Neural progenitor cell (in vitro differentiated cells): ENCODE results near the gene UGT1A10. TPM values are rescaled to one million over a fixed set of nuclear protein-coding genes. Genes with fewer than 3 reads are reported as not detected.

Experiments used
- DNase-seq: peaks from one replicate; pipeline ENCODE4 v3.0.0-alpha.2; 2016; ENCODE audit warnings: low spot score
- H2AFZ ChIP-seq: fragments of 200-600 bp; sonication (generic); replicated peaks from 2 replicates; pipeline ENCODE4 v1.6.1; 2016; ENCODE audit warnings: antibody characterized with exemption
- H3F3A ChIP-seq: fragments of 200-600 bp; sonication (generic); 2 replicates; pipeline ENCODE4 v1.6.1; 2016; ENCODE audit warnings: antibody characterized with exemption, low read depth
- H3K27ac ChIP-seq: fragments of 200-600 bp; sonication (generic); 2 replicates; pipeline ENCODE4 v1.5.1; 2016; ENCODE audit warnings: mild to moderate bottlenecking
- H3K27me3 ChIP-seq: fragments of 200-600 bp; sonication (generic); 2 replicates; pipeline ENCODE4 v1.6.1; 2016; ENCODE audit warnings: mild to moderate bottlenecking, moderate library complexity
- H3K36me3 ChIP-seq: fragments of 200-600 bp; sonication (generic); 2 replicates; pipeline ENCODE4 v1.5.1; 2016
- H3K4me1 ChIP-seq: fragments of 200-600 bp; sonication (generic); 2 replicates; pipeline ENCODE4 v1.6.1; 2016; ENCODE audit warnings: mixed run types
- H3K4me2 ChIP-seq: fragments of 200-600 bp; sonication (generic); 2 replicates; pipeline ENCODE4 v1.6.1; 2016
- H3K4me3 ChIP-seq: fragments of 200-600 bp; sonication (generic); 2 replicates; pipeline ENCODE4 v1.5.1; 2016
- H3K79me2 ChIP-seq: fragments of 200-600 bp; sonication (generic); 2 replicates; pipeline ENCODE4 v1.6.1; 2016; ENCODE audit warnings: low read depth
- H3K9ac ChIP-seq: fragments of 200-600 bp; sonication (generic); 2 replicates; pipeline ENCODE4 v1.6.1; 2016
- H3K9me3 ChIP-seq: fragments of 200-600 bp; sonication (generic); 2 replicates; pipeline ENCODE4 v1.5.1; 2016; ENCODE audit warnings: low read depth
- H4K20me1 ChIP-seq: fragments of 200-600 bp; sonication (generic); 2 replicates; pipeline ENCODE4 v1.6.1; 2016; ENCODE audit warnings: low read depth
- H3K27ac Mint-ChIP-seq: 3 replicates; pipeline ENCODE4 v1.8.0; 2021; ENCODE audit warnings: mixed read lengths
- H3K27me3 Mint-ChIP-seq: 2 replicates; pipeline ENCODE4 v1.8.0; 2022; ENCODE audit warnings: low read depth, mild to moderate bottlenecking, inconsistent platforms, moderate library complexity, mixed read lengths; ENCODE audit not compliant: insufficient read depth
- H3K36me3 Mint-ChIP-seq: 3 replicates; pipeline ENCODE4 v1.8.0; 2021; ENCODE audit warnings: mixed read lengths
- H3K4me1 Mint-ChIP-seq: 3 replicates; pipeline ENCODE4 v1.8.0; 2021; ENCODE audit warnings: mixed read lengths
- H3K4me3 Mint-ChIP-seq: 3 replicates; pipeline ENCODE4 v1.8.0; 2021; ENCODE audit warnings: mild to moderate bottlenecking, moderate library complexity, mixed read lengths
- H3K9me3 Mint-ChIP-seq: 3 replicates; pipeline ENCODE4 v1.8.0; 2020; ENCODE audit warnings: mixed read lengths
- CTCF ChIP-seq: fragments of 200-600 bp; sonication (generic); IDR thresholded peaks from 2 replicates; pipeline ENCODE4 v1.5.1; 2017; ENCODE audit warnings: antibody characterized with exemption, mild to moderate bottlenecking
- EZH2 ChIP-seq: fragments of 200-600 bp; sonication (generic); IDR thresholded peaks from 2 replicates; pipeline ENCODE4 v1.6.1; 2017; ENCODE audit warnings: antibody characterized with exemption, mild to moderate bottlenecking, moderate library complexity
- EZH2phosphoT487 ChIP-seq: fragments of 200-600 bp; sonication (generic); IDR thresholded peaks from 2 replicates; pipeline ENCODE4 v1.6.1; 2017; ENCODE audit warnings: antibody characterized with exemption
- total RNA-seq: library from RNA; depleted of rRNA; stranded (reverse); fragments of >200 nt; gene quantifications from 2 replicates; pipeline ENCODE4 v1.2.3, GENCODE V29; 2015; ENCODE audit warnings: low replicate concordance

The UGT1A10 gene
- total RNA-seq, 1 donor from 2014 or later = not detected

- no peak overlapping the region for H3K27ac Mint-ChIP-seq
- H3K27ac ChIP-seq = no peak overlapping the region
- no peak for DNase-seq
- no peaks in the 10 kb centered on the region for H3K79me2 ChIP-seq
- H3K4me3 Mint-ChIP-seq = no peak overlapping the region
- H3K27me3 ChIP-seq = no peaks in the 10 kb centered on the region
- peaks cover 5% of the 10 kb centered on the region for H3K27me3 Mint-ChIP-seq
- H4K20me1 ChIP-seq = no peaks in the 10 kb centered on the region
- H3K36me3 ChIP-seq = no peaks in the 10 kb centered on the region
- peaks cover 1% of the 10 kb centered on the region for H3K36me3 Mint-ChIP-seq
- peaks cover 24% of the 10 kb centered on the region for H3K9me3 Mint-ChIP-seq
- no peak overlapping the region for H2AFZ ChIP-seq
- H3K4me2 ChIP-seq = no peak overlapping the region
- peaks cover 3% of the 10 kb centered on the region for H3K4me1 Mint-ChIP-seq
- TF ChIP-seq CTCF (no peak), EZH2 (no peak), EZH2phosphoT487 (no peak)
- H3F3A ChIP-seq = no peaks in the 10 kb centered on the region
- H3K9me3 ChIP-seq = no peaks in the 10 kb centered on the region
- no peak overlapping the region for H3K9ac ChIP-seq
- no peak overlapping the region for H3K4me3 ChIP-seq
- H3K4me1 ChIP-seq = peaks cover 3% of the 10 kb centered on the region
Measured at GRCh38 chr2:233754872-233755611, 118.8 kb downstream of the UGT1A10 start.

GRCh38 chr2:233756429-233757081, 120.3 kb downstream of the UGT1A10 start:
- no peak overlapping the region for H3K27ac Mint-ChIP-seq
- H3K9me3 Mint-ChIP-seq = peaks cover 15% of the 10 kb centered on the region
- H3K9me3 ChIP-seq = no peaks in the 10 kb centered on the region
- no peak for DNase-seq
- H3K4me1 Mint-ChIP-seq = peaks cover 5% of the 10 kb centered on the region
- H4K20me1 ChIP-seq = no peaks in the 10 kb centered on the region
- H3F3A ChIP-seq = no peaks in the 10 kb centered on the region
- no peaks in the 10 kb centered on the region for H3K27me3 ChIP-seq
- no peak for TF ChIP-seq EZH2phosphoT487
- TF ChIP-seq CTCF = no peak
- no peak for TF ChIP-seq EZH2
- no peak overlapping the region for H3K27ac ChIP-seq
- no peak overlapping the region for H3K4me2 ChIP-seq
- peaks cover 5% of the 10 kb centered on the region for H3K27me3 Mint-ChIP-seq
- no peaks in the 10 kb centered on the region for H3K79me2 ChIP-seq
- H3K36me3 ChIP-seq = no peaks in the 10 kb centered on the region
- no peak overlapping the region for H3K4me3 Mint-ChIP-seq
- H3K36me3 Mint-ChIP-seq = peaks cover under 1% of the 10 kb centered on the region
- H3K4me1 ChIP-seq = peaks cover 3% of the 10 kb centered on the region
- H2AFZ ChIP-seq = no peak overlapping the region
- H3K4me3 ChIP-seq = no peak overlapping the region
- no peak overlapping the region for H3K9ac ChIP-seq

GRCh38 chr2:233758141-233758540, 121.9 kb downstream of the UGT1A10 start:
- Histone ChIP-seq H3K27ac (no peak overlapping the region), H3K4me2 (no peak overlapping the region), H3K9ac (no peak overlapping the region), H4K20me1 (no peaks in the 10 kb centered on the region), H3K36me3 (no peaks in the 10 kb centered on the region), H3K4me3 (no peak overlapping the region), H2AFZ (no peak overlapping the region), H3K9me3 (no peaks in the 10 kb centered on the region), H3F3A (no peaks in the 10 kb centered on the region), H3K27me3 (no peaks in the 10 kb centered on the region), H3K4me1 (no peaks in the 10 kb centered on the region), H3K79me2 (no peaks in the 10 kb centered on the region)
- no peak for DNase-seq
- peaks cover 5% of the 10 kb centered on the region for H3K4me1 Mint-ChIP-seq
- H3K4me3 Mint-ChIP-seq = no peak overlapping the region
- TF ChIP-seq EZH2phosphoT487 (no peak), CTCF (no peak), EZH2 (no peak)
- peaks cover 6% of the 10 kb centered on the region for H3K9me3 Mint-ChIP-seq
- H3K27me3 Mint-ChIP-seq = peaks cover 2% of the 10 kb centered on the region
- no peaks in the 10 kb centered on the region for H3K36me3 Mint-ChIP-seq
- no peak overlapping the region for H3K27ac Mint-ChIP-seq
